Natural killer cell (primary cell): ENCODE results near the gene RMND5A. TPM values are rescaled to one million over a fixed set of nuclear protein-coding genes. Genes with fewer than 3 reads are reported as not detected.

Experiments
- ATAC-seq, 3 donors: fragments of 150-1000 bp in 2 of 3; fragments of 200-7000 bp in 1 of 3; cut with Tn5 transposase; 1 replicate in 1 of 3; 2 replicates in 2 of 3; pipeline ENCODE4 v1.10.0; 2021; ENCODE audit warnings: mild to moderate bottlenecking in 2 of 3, moderate library complexity in 2 of 3
- DNase-seq, 2 donors: peaks; one replicate each; pipeline versions ENCODE4 v3.0.0 to v3.0.0-alpha.2; 2013 to 2021; ENCODE audit warnings: mixed read lengths in 1 of 2
- H3K27ac ChIP-seq: one replicate; pipeline ENCODE4 v1.5.1; 2013; ENCODE audit warnings: mild to moderate bottlenecking, low read length
- H3K27me3 ChIP-seq: one replicate; pipeline ENCODE4 v1.6.1; 2013; ENCODE audit warnings: low read length; ENCODE audit not compliant: control insufficient read depth, insufficient read depth
- H3K36me3 ChIP-seq: one replicate; pipeline ENCODE4 v1.6.1; 2013; ENCODE audit warnings: low read length; ENCODE audit not compliant: control insufficient read depth, insufficient read depth
- H3K4me1 ChIP-seq: one replicate; pipeline ENCODE4 v1.6.1; 2013; ENCODE audit warnings: low read length; ENCODE audit not compliant: control insufficient read depth, insufficient read depth
- H3K4me3 ChIP-seq: one replicate; pipeline ENCODE4 v1.5.1; 2013; ENCODE audit warnings: low read length
- H3K9me3 ChIP-seq: one replicate; pipeline ENCODE4 v1.6.1; 2013; ENCODE audit warnings: low read length; ENCODE audit not compliant: control insufficient read depth, insufficient read depth
- H3K27ac Mint-ChIP-seq, 2 donors: one replicate each; pipeline ENCODE4 v1.8.0; 2022; ENCODE audit warnings: mild to moderate bottlenecking in 2 of 2, mixed read lengths in 2 of 2, moderate library complexity in 1 of 2
- H3K27me3 Mint-ChIP-seq, 2 donors: one replicate each; pipeline ENCODE4 v1.8.0; 2022; ENCODE audit warnings: low read depth in 2 of 2, mixed read lengths in 2 of 2
- H3K36me3 Mint-ChIP-seq: one replicate; pipeline ENCODE4 v1.8.0; 2022; ENCODE audit warnings: mixed read lengths
- H3K4me1 Mint-ChIP-seq, 2 donors: one replicate each; pipeline ENCODE4 v1.8.0; 2022; ENCODE audit warnings: mixed read lengths in 2 of 2
- H3K4me3 Mint-ChIP-seq: one replicate; pipeline ENCODE4 v1.8.0; 2022; ENCODE audit warnings: mild to moderate bottlenecking, moderate library complexity, mixed read lengths
- H3K9me3 Mint-ChIP-seq, 2 donors: one replicate each; pipeline ENCODE4 v1.8.0; 2022; ENCODE audit warnings: mixed read lengths in 2 of 2
- WGBS: methylation state at CpG from one replicate; pipeline ENCODE4 v1.1.7; 2013; ENCODE audit warnings: missing lambda C conversion rate; ENCODE audit not compliant: insufficient coverage; 5-methylcytosine and 5-hydroxymethylcytosine counted together
- intact Hi-C: fragments of 100-400 bp; cut with micrococcal nuclease; formaldehyde crosslinking; loops from one replicate; pipeline ENCODE4 v1.14.2; 2022
- total RNA-seq, 4 donors: library from RNA; stranded (reverse); fragments of 120-200 nt in 1 of 4; gene quantifications; one replicate each; pipeline versions ENCODE4 v1.2.3 to v1.2.4, GENCODE V29; 2013 to 2022
- TF ChIP-seq, protein P1 (sequence below): fragments of 200-600 bp; IDR thresholded peaks from one replicate; pipeline ENCODE4 v1.8.0; 2022; ENCODE audit warnings: antibody characterized with exemption

Gene RMND5A
- total RNA-seq, 3 donors from 2014 or later (not counting 1 experiment from before 2014, with no cell fraction given): 35.3 to 63.3 (median 54.3) TPM

- H3K27ac Mint-ChIP-seq: no peak overlapping the region
- Histone ChIP-seq H3K27me3 (no peaks in the 10 kb centered on the region), H3K4me3 (no peak overlapping the region), H3K9me3 (no peaks in the 10 kb centered on the region), H3K36me3 (no peaks in the 10 kb centered on the region), H3K27ac (no peak overlapping the region), H3K4me1 (no peaks in the 10 kb centered on the region)
- H3K27me3 Mint-ChIP-seq: peaks cover 0 to 7% of the 10 kb centered on the region in 2 donors
- no peaks in the 10 kb centered on the region for H3K9me3 Mint-ChIP-seq
- 67% methylated on average over 1 of the region's 1 CpG for WGBS
- intact Hi-C loops: no loop called here
- TF ChIP-seq, protein P1, sequence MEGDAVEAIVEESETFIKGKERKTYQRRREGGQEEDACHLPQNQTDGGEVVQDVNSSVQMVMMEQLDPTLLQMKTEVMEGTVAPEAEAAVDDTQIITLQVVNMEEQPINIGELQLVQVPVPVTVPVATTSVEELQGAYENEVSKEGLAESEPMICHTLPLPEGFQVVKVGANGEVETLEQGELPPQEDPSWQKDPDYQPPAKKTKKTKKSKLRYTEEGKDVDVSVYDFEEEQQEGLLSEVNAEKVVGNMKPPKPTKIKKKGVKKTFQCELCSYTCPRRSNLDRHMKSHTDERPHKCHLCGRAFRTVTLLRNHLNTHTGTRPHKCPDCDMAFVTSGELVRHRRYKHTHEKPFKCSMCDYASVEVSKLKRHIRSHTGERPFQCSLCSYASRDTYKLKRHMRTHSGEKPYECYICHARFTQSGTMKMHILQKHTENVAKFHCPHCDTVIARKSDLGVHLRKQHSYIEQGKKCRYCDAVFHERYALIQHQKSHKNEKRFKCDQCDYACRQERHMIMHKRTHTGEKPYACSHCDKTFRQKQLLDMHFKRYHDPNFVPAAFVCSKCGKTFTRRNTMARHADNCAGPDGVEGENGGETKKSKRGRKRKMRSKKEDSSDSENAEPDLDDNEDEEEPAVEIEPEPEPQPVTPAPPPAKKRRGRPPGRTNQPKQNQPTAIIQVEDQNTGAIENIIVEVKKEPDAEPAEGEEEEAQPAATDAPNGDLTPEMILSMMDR: no peak
- H3K4me1 Mint-ChIP-seq: no peaks in the 10 kb centered on the region
- H3K36me3 Mint-ChIP-seq: no peaks in the 10 kb centered on the region
- H3K4me3 Mint-ChIP-seq: no peak overlapping the region
- DNase-seq: no peak
- no peak for ATAC-seq
Observed at GRCh38 chr2:86673986-86674670, 46.0 kb upstream of the RMND5A start.

GRCh38 chr2:86675104-86675503 lies 45.0 kb upstream of the RMND5A start:
- no peak overlapping the region for H3K27ac ChIP-seq
- Mint-ChIP-seq H3K27me3 (peaks cover 0 to 7% of the 10 kb centered on the region in 2 donors), H3K4me3 (no peak overlapping the region), H3K27ac (no peak overlapping the region), H3K9me3 (no peaks in the 10 kb centered on the region), H3K36me3 (no peaks in the 10 kb centered on the region), H3K4me1 (no peaks in the 10 kb centered on the region)
- DNase-seq (no peak), ATAC-seq (no peak)
- TF ChIP-seq, protein P1: no peak
- no peaks in the 10 kb centered on the region for H3K36me3 ChIP-seq
- no peak overlapping the region for H3K4me3 ChIP-seq
- WGBS: 80% methylated on average over 1 of the region's 2 CpGs
- H3K27me3 ChIP-seq: no peaks in the 10 kb centered on the region
- H3K4me1 ChIP-seq: no peaks in the 10 kb centered on the region
- H3K9me3 ChIP-seq: no peaks in the 10 kb centered on the region
- intact Hi-C loops: no loop called here

DNA sequence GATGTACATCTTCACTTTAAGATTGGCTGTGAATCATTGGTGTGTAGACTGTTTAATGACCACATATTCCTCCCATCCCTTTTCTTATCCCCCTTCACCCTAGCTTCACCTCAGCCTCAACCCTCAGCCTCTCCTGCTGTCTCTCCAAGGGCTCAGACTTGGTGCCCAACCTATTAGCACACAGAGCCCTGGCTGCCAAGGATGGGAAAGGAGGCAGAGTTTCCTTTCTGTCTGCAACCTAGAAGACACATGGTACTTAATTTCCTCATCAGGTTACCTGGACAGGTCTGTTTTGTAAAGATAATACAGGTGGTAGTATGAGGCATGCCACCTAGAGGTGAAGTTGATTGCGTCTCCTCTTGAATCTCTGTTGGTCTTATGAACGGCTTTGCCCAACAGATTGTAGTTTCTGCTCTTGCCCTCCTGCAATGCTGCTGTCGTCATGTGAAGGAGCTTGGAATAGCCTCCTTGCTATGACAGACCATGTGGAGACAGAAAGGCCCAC lies 44.5 kb upstream of the RMND5A start:
- no peaks in the 10 kb centered on the region for H3K4me1 Mint-ChIP-seq
- H3K27ac ChIP-seq: no peak overlapping the region
- no peak overlapping the region for H3K27ac Mint-ChIP-seq
- WGBS: 100% methylated on average over 3 of the region's 3 CpGs
- peak in 1 of 2 donors; percentile 46 for DNase-seq
- intact Hi-C loops: no loop called here
- H3K4me1 ChIP-seq: no peaks in the 10 kb centered on the region
- no peaks in the 10 kb centered on the region for H3K27me3 ChIP-seq
- no peak overlapping the region for H3K4me3 ChIP-seq
- no peaks in the 10 kb centered on the region for H3K9me3 ChIP-seq
- ATAC-seq: no peak
- TF ChIP-seq, protein P1: no peak
- H3K27me3 Mint-ChIP-seq: peaks cover 0 to 7% of the 10 kb centered on the region in 2 donors
- H3K9me3 Mint-ChIP-seq: no peaks in the 10 kb centered on the region
- H3K36me3 ChIP-seq: no peaks in the 10 kb centered on the region
- H3K36me3 Mint-ChIP-seq: no peaks in the 10 kb centered on the region
- no peak overlapping the region for H3K4me3 Mint-ChIP-seq

- ATAC-seq (no peak), DNase-seq (no peak)
- Mint-ChIP-seq H3K9me3 (no peaks in the 10 kb centered on the region), H3K27me3 (peaks cover 0 to 7% of the 10 kb centered on the region in 2 donors), H3K27ac (no peak overlapping the region), H3K4me1 (no peaks in the 10 kb centered on the region), H3K36me3 (no peaks in the 10 kb centered on the region), H3K4me3 (no peak overlapping the region)
- intact Hi-C loops: no loop called here
- Histone ChIP-seq H3K9me3 (no peaks in the 10 kb centered on the region), H3K27me3 (no peaks in the 10 kb centered on the region), H3K4me1 (no peaks in the 10 kb centered on the region), H3K27ac (no peak overlapping the region), H3K36me3 (no peaks in the 10 kb centered on the region), H3K4me3 (no peak overlapping the region)
- TF ChIP-seq, protein P1: no peak
Observed at GRCh38 chr2:86677816-86678215, 42.3 kb upstream of the RMND5A start.
